ENCODE data around the gene CACNA1G. TPM values are rescaled to one million over a fixed set of nuclear protein-coding genes. Genes with fewer than 3 reads are reported as not detected.
A peak's percentile ranks its signal among the peaks of the same experiment; 100 is the strongest.

CACNA1G gene
- total RNA-seq, 1 donor from 2014 or later = 4.9 TPM

- TF ChIP-seq CTCF (IDR thresholded peaks at IDR 0.05) (no peak), POLR2AphosphoS5 (IDR thresholded peaks at IDR 0.05; ENCODE audit: insufficient read depth in 1 of 2, low read depth in 1 of 2) (no peak), POLR2A (IDR thresholded peaks at IDR 0.05) (no peak)
- peaks cover 18% of the 10 kb centered on the region for H3K4me1 ChIP-seq
- H3K27ac ChIP-seq = no peak overlapping the region
- H3K4me3 ChIP-seq = no peak overlapping the region
- H3K36me3 ChIP-seq = peaks cover 0 to 4% of the 10 kb centered on the region in 2 donors
- no peaks in the 10 kb centered on the region for H3K9me3 ChIP-seq
- no peaks in the 10 kb centered on the region for H3K27me3 ChIP-seq
- DNase-seq (ENCODE audit: extremely low spot score in 2 of 2) = no peak
- intact Hi-C loops (cut with DNase I) = no loop called here
Measured at GRCh38 chr17:50551884-50552283, 8.6 kb upstream of the CACNA1G start.

- peaks cover 0 to 4% of the 10 kb centered on the region in 2 donors for H3K36me3 ChIP-seq
- intact Hi-C loops (cut with DNase I) = no loop called here
- no peak overlapping the region for H3K27ac ChIP-seq
- H3K4me3 ChIP-seq = no peak overlapping the region
- no peaks in the 10 kb centered on the region for H3K9me3 ChIP-seq
- peaks cover 18% of the 10 kb centered on the region for H3K4me1 ChIP-seq
- TF ChIP-seq CTCF (IDR thresholded peaks at IDR 0.05) (no peak), POLR2AphosphoS5 (IDR thresholded peaks at IDR 0.05; ENCODE audit: insufficient read depth in 1 of 2, low read depth in 1 of 2) (no peak), POLR2A (IDR thresholded peaks at IDR 0.05) (no peak)
- DNase-seq (ENCODE audit: extremely low spot score in 2 of 2) = no peak
- H3K27me3 ChIP-seq = no peaks in the 10 kb centered on the region
Measured at GRCh38 chr17:50554201-50554600, 6.3 kb upstream of the CACNA1G start.

- H3K27me3 ChIP-seq = no peaks in the 10 kb centered on the region
Measured at GRCh38 chr17:50556803-50557202, 3.7 kb upstream of the CACNA1G start.

GRCh38 chr17:50557630-50558029 lies 2.9 kb upstream of the CACNA1G start:
- no peaks in the 10 kb centered on the region for H3K27me3 ChIP-seq
- peaks cover 48% of the 10 kb centered on the region for H3K4me1 ChIP-seq
- no peak for TF ChIP-seq POLR2AphosphoS5 (IDR thresholded peaks at IDR 0.05; ENCODE audit: insufficient read depth in 1 of 2, low read depth in 1 of 2)
- TF ChIP-seq POLR2A (IDR thresholded peaks at IDR 0.05) = no peak
- no peak for TF ChIP-seq CTCF (IDR thresholded peaks at IDR 0.05)

More at GRCh38 chr17:50556803-50557202, 3.7 kb upstream of the CACNA1G start:
- no peak overlapping the region for H3K27ac ChIP-seq
- H3K4me1 ChIP-seq = peaks cover 40% of the 10 kb centered on the region
- H3K36me3 ChIP-seq = no peaks in the 10 kb centered on the region
- DNase-seq (ENCODE audit: extremely low spot score in 2 of 2) = no peak
- TF ChIP-seq POLR2AphosphoS5 (IDR thresholded peaks at IDR 0.05; ENCODE audit: insufficient read depth in 1 of 2, low read depth in 1 of 2) = no peak
- no peak for TF ChIP-seq CTCF (IDR thresholded peaks at IDR 0.05)
- no peak for TF ChIP-seq POLR2A (IDR thresholded peaks at IDR 0.05)
- intact Hi-C loops (cut with DNase I) = no loop called here
- H3K4me3 ChIP-seq = no peak overlapping the region
- H3K9me3 ChIP-seq = no peaks in the 10 kb centered on the region

GRCh38 chr17:50558091-50558490 lies 2.4 kb upstream of the CACNA1G start:
- no peak for TF ChIP-seq CTCF (IDR thresholded peaks at IDR 0.05)
- no peak for TF ChIP-seq POLR2A (IDR thresholded peaks at IDR 0.05)
- no peak for TF ChIP-seq POLR2AphosphoS5 (IDR thresholded peaks at IDR 0.05; ENCODE audit: insufficient read depth in 1 of 2, low read depth in 1 of 2)
- DNase-seq (ENCODE audit: extremely low spot score in 2 of 2) = no peak
- Histone ChIP-seq H3K9me3 (no peaks in the 10 kb centered on the region), H3K27me3 (no peaks in the 10 kb centered on the region), H3K36me3 (no peaks in the 10 kb centered on the region), H3K4me1 (peaks cover 51% of the 10 kb centered on the region), H3K4me3 (no peak overlapping the region), H3K27ac (peak overlapping the region; percentile 92)
- intact Hi-C loops (cut with DNase I) = no loop called here

More at GRCh38 chr17:50557630-50558029, 2.9 kb upstream of the CACNA1G start:
- DNase-seq (ENCODE audit: extremely low spot score in 2 of 2) = no peak
- Histone ChIP-seq H3K9me3 (no peaks in the 10 kb centered on the region), H3K4me3 (no peak overlapping the region), H3K27ac (peak overlapping the region; percentile 92), H3K36me3 (no peaks in the 10 kb centered on the region)
- intact Hi-C loops (cut with DNase I) = no loop called here

Data from vagina (tissue), 2 donors.